ENCODE measurements around the gene CTIF. TPM values are rescaled to one million over a fixed set of nuclear protein-coding genes. Genes with fewer than 3 reads are reported as not detected.

CTIF gene
- total and polyA plus RNA-seq, 5 donors from 2014 or later, result 0.23 to 1.8 TPM; not detected in 3

- no peaks in the 10 kb centered on the region for H3K9me3 ChIP-seq (ENCODE audit: control insufficient read depth in 2 of 2, low read length in 2 of 2)
- H3K4me3 ChIP-seq (ENCODE audit: low read depth, low read length), result no peak overlapping the region
- no peak overlapping the region for H3K27ac Mint-ChIP-seq
- H3K36me3 ChIP-seq (ENCODE audit: control insufficient read depth, insufficient read depth, low read length), result no peaks in the 10 kb centered on the region
- H3K27me3 ChIP-seq (ENCODE audit: control insufficient read depth, insufficient read depth, low read length), result no peaks in the 10 kb centered on the region
- DNase-seq (no peak), ATAC-seq (ENCODE audit: low read depth in 2 of 2) (no peak)
- peaks cover 5% of the 10 kb centered on the region for H3K27me3 Mint-ChIP-seq
- H3K9me3 Mint-ChIP-seq, result no peaks in the 10 kb centered on the region
- H3K27ac ChIP-seq (ENCODE audit: insufficient read depth, low read length, poor library complexity, severe bottlenecking), result no peak overlapping the region
- H3K36me3 Mint-ChIP-seq, result no peaks in the 10 kb centered on the region
- H3K4me3 Mint-ChIP-seq, result no peak overlapping the region
- H3K4me1 Mint-ChIP-seq, result no peaks in the 10 kb centered on the region
- no peaks in the 10 kb centered on the region for H3K4me1 ChIP-seq (ENCODE audit: control insufficient read depth, insufficient read depth, low read length, poor library complexity, severe bottlenecking)
Measured at GRCh38 chr18:48683197-48683596, 144.4 kb downstream of the CTIF start.

- Mint-ChIP-seq H3K4me1 (no peaks in the 10 kb centered on the region), H3K36me3 (no peaks in the 10 kb centered on the region), H3K27me3 (peaks cover 5% of the 10 kb centered on the region), H3K9me3 (no peaks in the 10 kb centered on the region), H3K4me3 (no peak overlapping the region), H3K27ac (no peak overlapping the region)
- no peak overlapping the region for H3K4me3 ChIP-seq (ENCODE audit: low read depth, low read length)
- DNase-seq, result no peak
- H3K27ac ChIP-seq (ENCODE audit: insufficient read depth, low read length, poor library complexity, severe bottlenecking), result no peak overlapping the region
- ATAC-seq (ENCODE audit: low read depth in 2 of 2), result no peak
- no peaks in the 10 kb centered on the region for H3K36me3 ChIP-seq (ENCODE audit: control insufficient read depth, insufficient read depth, low read length)
- no peaks in the 10 kb centered on the region for H3K4me1 ChIP-seq (ENCODE audit: control insufficient read depth, insufficient read depth, low read length, poor library complexity, severe bottlenecking)
- no peaks in the 10 kb centered on the region for H3K27me3 ChIP-seq (ENCODE audit: control insufficient read depth, insufficient read depth, low read length)
- no peaks in the 10 kb centered on the region for H3K9me3 ChIP-seq (ENCODE audit: control insufficient read depth in 2 of 2, low read length in 2 of 2)
Measured at GRCh38 chr18:48683661-48684060, 144.8 kb downstream of the CTIF start.

GRCh38 chr18:48687346-48688042 lies 148.7 kb downstream of the CTIF start:
- peak overlapping the region in 1 of 3 donors; percentile 32 for H3K27ac Mint-ChIP-seq
- ATAC-seq (ENCODE audit: low read depth in 2 of 2) (no peak), DNase-seq (no peak)
- Histone ChIP-seq H3K36me3 (ENCODE audit: control insufficient read depth, insufficient read depth, low read length) (no peaks in the 10 kb centered on the region), H3K27me3 (ENCODE audit: control insufficient read depth, insufficient read depth, low read length) (no peaks in the 10 kb centered on the region), H3K4me3 (ENCODE audit: low read depth, low read length) (no peak overlapping the region), H3K4me1 (ENCODE audit: control insufficient read depth, insufficient read depth, low read length, poor library complexity, severe bottlenecking) (no peaks in the 10 kb centered on the region), H3K9me3 (ENCODE audit: control insufficient read depth in 2 of 2, low read length in 2 of 2) (no peaks in the 10 kb centered on the region), H3K27ac (ENCODE audit: insufficient read depth, low read length, poor library complexity, severe bottlenecking) (no peak overlapping the region)
- no peak overlapping the region for H3K4me3 Mint-ChIP-seq
- peaks cover 0 to 3% (median 0%) of the 10 kb centered on the region in 7 donors for H3K9me3 Mint-ChIP-seq
- H3K36me3 Mint-ChIP-seq, result no peaks in the 10 kb centered on the region
- H3K4me1 Mint-ChIP-seq, result no peaks in the 10 kb centered on the region
- H3K27me3 Mint-ChIP-seq, result peaks cover 5% of the 10 kb centered on the region

GRCh38 chr18:48688961-48689360 lies 150.1 kb downstream of the CTIF start:
- H3K9me3 ChIP-seq (ENCODE audit: control insufficient read depth in 2 of 2, low read length in 2 of 2), result no peaks in the 10 kb centered on the region
- no peaks in the 10 kb centered on the region for H3K4me1 ChIP-seq (ENCODE audit: control insufficient read depth, insufficient read depth, low read length, poor library complexity, severe bottlenecking)
- Mint-ChIP-seq H3K36me3 (no peaks in the 10 kb centered on the region), H3K4me3 (no peak overlapping the region), H3K9me3 (peaks cover 0 to 3% (median 0%) of the 10 kb centered on the region in 7 donors), H3K27me3 (peaks cover 5% of the 10 kb centered on the region), H3K27ac (no peak overlapping the region), H3K4me1 (no peaks in the 10 kb centered on the region)
- ATAC-seq (ENCODE audit: low read depth in 2 of 2), result no peak
- H3K27me3 ChIP-seq (ENCODE audit: control insufficient read depth, insufficient read depth, low read length), result no peaks in the 10 kb centered on the region
- no peaks in the 10 kb centered on the region for H3K36me3 ChIP-seq (ENCODE audit: control insufficient read depth, insufficient read depth, low read length)
- DNase-seq, result no peak
- H3K27ac ChIP-seq (ENCODE audit: insufficient read depth, low read length, poor library complexity, severe bottlenecking), result no peak overlapping the region
- no peak overlapping the region for H3K4me3 ChIP-seq (ENCODE audit: low read depth, low read length)

GRCh38 chr18:48689548-48689947 lies 150.7 kb downstream of the CTIF start:
- Mint-ChIP-seq H3K4me3 (no peak overlapping the region), H3K4me1 (no peaks in the 10 kb centered on the region), H3K9me3 (peaks cover 0 to 3% (median 0%) of the 10 kb centered on the region in 7 donors), H3K36me3 (no peaks in the 10 kb centered on the region), H3K27me3 (peaks cover 5% of the 10 kb centered on the region), H3K27ac (no peak overlapping the region)
- no peak for DNase-seq
- Histone ChIP-seq H3K27ac (ENCODE audit: insufficient read depth, low read length, poor library complexity, severe bottlenecking) (no peak overlapping the region), H3K4me1 (ENCODE audit: control insufficient read depth, insufficient read depth, low read length, poor library complexity, severe bottlenecking) (no peaks in the 10 kb centered on the region), H3K36me3 (ENCODE audit: control insufficient read depth, insufficient read depth, low read length) (no peaks in the 10 kb centered on the region), H3K4me3 (ENCODE audit: low read depth, low read length) (no peak overlapping the region), H3K9me3 (ENCODE audit: control insufficient read depth in 2 of 2, low read length in 2 of 2) (no peaks in the 10 kb centered on the region), H3K27me3 (ENCODE audit: control insufficient read depth, insufficient read depth, low read length) (no peaks in the 10 kb centered on the region)
- no peak for ATAC-seq (ENCODE audit: low read depth in 2 of 2)

- H3K4me3 ChIP-seq (ENCODE audit: low read depth, low read length), result no peak overlapping the region
- no peaks in the 10 kb centered on the region for H3K36me3 ChIP-seq (ENCODE audit: control insufficient read depth, insufficient read depth, low read length)
- peaks cover 0 to 1% (median 0%) of the 10 kb centered on the region in 4 donors for H3K4me1 Mint-ChIP-seq
- no peaks in the 10 kb centered on the region for H3K36me3 Mint-ChIP-seq
- H3K9me3 Mint-ChIP-seq, result peaks cover 0 to 3% (median 0%) of the 10 kb centered on the region in 7 donors
- H3K27me3 Mint-ChIP-seq, result peaks cover 5% of the 10 kb centered on the region
- no peak for DNase-seq
- no peak overlapping the region for H3K27ac ChIP-seq (ENCODE audit: insufficient read depth, low read length, poor library complexity, severe bottlenecking)
- H3K27ac Mint-ChIP-seq, result no peak overlapping the region
- H3K27me3 ChIP-seq (ENCODE audit: control insufficient read depth, insufficient read depth, low read length), result no peaks in the 10 kb centered on the region
- ATAC-seq (ENCODE audit: low read depth in 2 of 2), result no peak
- H3K4me1 ChIP-seq (ENCODE audit: control insufficient read depth, insufficient read depth, low read length, poor library complexity, severe bottlenecking), result no peaks in the 10 kb centered on the region
- H3K9me3 ChIP-seq (ENCODE audit: control insufficient read depth in 2 of 2, low read length in 2 of 2), result no peaks in the 10 kb centered on the region
- H3K4me3 Mint-ChIP-seq, result no peak overlapping the region
Measured at GRCh38 chr18:48690494-48690893, 151.7 kb downstream of the CTIF start.

- Mint-ChIP-seq H3K4me1 (peaks cover 0 to 2% (median 0%) of the 10 kb centered on the region in 4 donors), H3K27me3 (no peaks in the 10 kb centered on the region), H3K4me3 (no peak overlapping the region), H3K27ac (no peak overlapping the region), H3K9me3 (peaks cover 0 to 3% (median 0%) of the 10 kb centered on the region in 7 donors), H3K36me3 (no peaks in the 10 kb centered on the region)
- no peak for DNase-seq
- H3K27ac ChIP-seq (ENCODE audit: insufficient read depth, low read length, poor library complexity, severe bottlenecking), result no peak overlapping the region
- no peaks in the 10 kb centered on the region for H3K4me1 ChIP-seq (ENCODE audit: control insufficient read depth, insufficient read depth, low read length, poor library complexity, severe bottlenecking)
- H3K36me3 ChIP-seq (ENCODE audit: control insufficient read depth, insufficient read depth, low read length), result no peaks in the 10 kb centered on the region
- no peak overlapping the region for H3K4me3 ChIP-seq (ENCODE audit: low read depth, low read length)
- no peaks in the 10 kb centered on the region for H3K9me3 ChIP-seq (ENCODE audit: control insufficient read depth in 2 of 2, low read length in 2 of 2)
- H3K27me3 ChIP-seq (ENCODE audit: control insufficient read depth, insufficient read depth, low read length), result no peaks in the 10 kb centered on the region
- no peak for ATAC-seq (ENCODE audit: low read depth in 2 of 2)
Measured at GRCh38 chr18:48693006-48693405, 154.2 kb downstream of the CTIF start.

GRCh38 chr18:48693625-48694262 lies 154.9 kb downstream of the CTIF start:
- Mint-ChIP-seq H3K4me3 (no peak overlapping the region), H3K9me3 (peaks cover 0 to 3% (median 0%) of the 10 kb centered on the region in 7 donors), H3K36me3 (no peaks in the 10 kb centered on the region), H3K27ac (no peak overlapping the region), H3K4me1 (peaks cover 0 to 2% (median 0%) of the 10 kb centered on the region in 4 donors), H3K27me3 (no peaks in the 10 kb centered on the region)
- no peaks in the 10 kb centered on the region for H3K4me1 ChIP-seq (ENCODE audit: control insufficient read depth, insufficient read depth, low read length, poor library complexity, severe bottlenecking)
- H3K9me3 ChIP-seq (ENCODE audit: control insufficient read depth in 2 of 2, low read length in 2 of 2), result no peaks in the 10 kb centered on the region
- no peaks in the 10 kb centered on the region for H3K36me3 ChIP-seq (ENCODE audit: control insufficient read depth, insufficient read depth, low read length)
- H3K27me3 ChIP-seq (ENCODE audit: control insufficient read depth, insufficient read depth, low read length), result no peaks in the 10 kb centered on the region
- no peak for ATAC-seq (ENCODE audit: low read depth in 2 of 2)
- H3K4me3 ChIP-seq (ENCODE audit: low read depth, low read length), result no peak overlapping the region
- DNase-seq, result no peak
- H3K27ac ChIP-seq (ENCODE audit: insufficient read depth, low read length, poor library complexity, severe bottlenecking), result no peak overlapping the region
